Omental fat pad (tissue), 4 donors: Measurements from ENCODE around the gene NLRP9. TPM values are rescaled to one million over a fixed set of nuclear protein-coding genes. Genes with fewer than 3 reads are reported as not detected.

Experiments
- ATAC-seq: fragments of 150-250 bp; one replicate; pipeline ENCODE4 v1.9.1; 2016; ENCODE audit warnings: mild to moderate bottlenecking, moderate library complexity; ENCODE audit not compliant: low FRiP score
- DNase-seq: peaks from one replicate; pipeline ENCODE4 v3.0.0-alpha.2; 2019; ENCODE audit warnings: low spot score
- total RNA-seq, 4 donors: library from RNA; depleted of rRNA; stranded (reverse); fragments of >200 nt; gene quantifications; one replicate each; pipeline ENCODE4 v1.1.0, GENCODE V29; 2016
- TF ChIP-seq, protein P1 (sequence below), 3 donors: fragments of 450-650 bp; IDR thresholded peaks; one replicate each; pipeline ENCODE4 v1.5.1; 2016 to 2017; ENCODE audit warnings: antibody characterized with exemption in 3 of 3, mild to moderate bottlenecking in 3 of 3, moderate library complexity in 2 of 3

NLRP9 gene
- total RNA-seq, 4 donors from 2014 or later, result not detected

DNA sequence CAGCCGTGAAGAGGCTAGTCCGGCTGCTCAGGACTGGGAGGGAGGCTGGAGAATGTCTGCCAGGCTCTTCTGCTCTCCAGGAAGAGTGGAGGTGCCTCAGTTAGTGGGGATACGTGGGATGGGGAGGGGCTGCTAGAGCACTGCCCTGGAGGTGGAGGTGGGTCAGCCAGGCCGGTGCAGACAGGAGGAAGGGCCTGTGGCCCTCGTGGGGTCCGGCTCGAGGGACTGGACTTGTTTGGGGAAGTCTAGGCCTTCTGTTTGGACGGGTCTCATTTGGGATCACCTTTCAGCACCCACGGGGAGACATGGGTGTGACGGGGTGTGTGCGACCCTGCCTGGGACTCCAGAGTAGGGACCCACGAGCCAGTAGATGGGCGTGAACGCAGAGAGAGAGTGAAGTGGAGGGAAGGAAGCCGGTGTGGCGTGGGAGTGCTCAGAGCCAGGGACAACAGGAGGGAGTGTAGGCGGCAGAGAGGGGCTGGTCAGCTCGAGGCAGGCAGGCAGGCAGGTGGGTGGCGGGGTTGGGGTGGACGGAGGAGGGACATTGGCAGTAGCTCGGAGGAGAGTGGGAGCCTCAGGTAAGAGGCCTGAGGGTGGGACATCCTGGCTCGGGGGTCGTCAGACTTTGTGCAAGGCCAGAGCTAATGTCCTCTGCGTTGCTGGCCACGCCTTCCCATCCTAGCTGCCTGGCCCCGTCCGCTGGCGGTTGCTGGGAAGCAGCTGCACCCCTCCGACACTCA lies 51.7 kb downstream of the NLRP9 start:
- DNase-seq (no peak), ATAC-seq (no peak)
- TF ChIP-seq, protein P1, sequence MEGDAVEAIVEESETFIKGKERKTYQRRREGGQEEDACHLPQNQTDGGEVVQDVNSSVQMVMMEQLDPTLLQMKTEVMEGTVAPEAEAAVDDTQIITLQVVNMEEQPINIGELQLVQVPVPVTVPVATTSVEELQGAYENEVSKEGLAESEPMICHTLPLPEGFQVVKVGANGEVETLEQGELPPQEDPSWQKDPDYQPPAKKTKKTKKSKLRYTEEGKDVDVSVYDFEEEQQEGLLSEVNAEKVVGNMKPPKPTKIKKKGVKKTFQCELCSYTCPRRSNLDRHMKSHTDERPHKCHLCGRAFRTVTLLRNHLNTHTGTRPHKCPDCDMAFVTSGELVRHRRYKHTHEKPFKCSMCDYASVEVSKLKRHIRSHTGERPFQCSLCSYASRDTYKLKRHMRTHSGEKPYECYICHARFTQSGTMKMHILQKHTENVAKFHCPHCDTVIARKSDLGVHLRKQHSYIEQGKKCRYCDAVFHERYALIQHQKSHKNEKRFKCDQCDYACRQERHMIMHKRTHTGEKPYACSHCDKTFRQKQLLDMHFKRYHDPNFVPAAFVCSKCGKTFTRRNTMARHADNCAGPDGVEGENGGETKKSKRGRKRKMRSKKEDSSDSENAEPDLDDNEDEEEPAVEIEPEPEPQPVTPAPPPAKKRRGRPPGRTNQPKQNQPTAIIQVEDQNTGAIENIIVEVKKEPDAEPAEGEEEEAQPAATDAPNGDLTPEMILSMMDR (IDR thresholded peaks at IDR 0.05), result no peak

DNA sequence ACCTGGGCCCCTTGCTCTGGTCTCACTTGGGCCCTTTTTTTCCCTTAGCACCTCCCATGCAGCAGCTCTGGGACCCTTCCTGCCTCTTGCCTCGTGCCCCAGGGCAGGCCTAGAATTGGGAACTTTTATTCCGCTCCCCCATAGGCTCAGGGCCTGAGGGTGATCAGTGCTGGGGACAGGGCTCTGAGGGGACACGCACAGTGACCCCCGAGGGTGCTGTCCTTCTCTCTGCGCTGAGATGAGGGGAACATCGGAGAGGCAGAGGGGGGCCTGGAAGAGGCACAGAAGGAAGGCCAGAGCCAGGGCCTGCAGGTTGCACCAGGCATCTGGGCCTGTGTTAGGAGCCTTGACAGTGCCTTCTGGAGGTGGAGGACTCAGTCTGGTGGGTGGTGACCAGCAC lies 52.4 kb downstream of the NLRP9 start:
- DNase-seq (no peak), ATAC-seq (no peak)
- TF ChIP-seq, protein P1 (IDR thresholded peaks at IDR 0.05), result no peak

DNA sequence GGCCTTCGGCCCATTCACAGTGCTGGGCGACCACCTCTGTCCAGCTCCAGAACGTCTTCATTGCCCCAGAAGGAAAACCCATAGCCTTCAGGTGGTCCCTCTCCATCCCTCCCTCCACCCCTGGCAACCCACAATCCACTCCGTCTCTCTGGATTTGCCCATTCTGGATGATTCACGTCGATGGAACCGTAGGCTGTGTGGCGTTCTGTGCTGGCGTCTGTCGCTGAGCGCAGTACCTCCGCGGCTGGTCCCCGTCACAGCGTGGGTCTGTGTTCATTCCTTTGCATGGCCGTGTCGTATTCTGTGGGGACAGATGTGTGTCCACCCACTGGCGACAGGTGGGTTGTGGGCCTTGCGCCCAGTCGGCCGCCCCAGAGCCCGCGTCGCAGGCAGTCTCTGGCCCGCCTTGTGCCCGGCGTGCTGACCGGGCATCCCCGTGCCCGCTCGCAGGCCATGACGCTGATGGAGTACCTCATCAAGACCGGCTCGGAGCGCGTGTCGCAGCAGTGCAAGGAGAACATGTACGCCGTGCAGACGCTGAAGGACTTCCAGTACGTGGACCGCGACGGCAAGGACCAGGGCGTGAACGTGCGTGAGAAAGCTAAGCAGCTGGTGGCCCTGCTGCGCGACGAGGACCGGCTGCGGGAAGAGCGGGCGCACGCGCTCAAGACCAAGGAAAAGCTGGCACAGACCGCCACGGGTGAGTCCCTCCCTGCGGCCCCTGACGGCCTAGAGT lies 53.1 kb downstream of the NLRP9 start:
- DNase-seq (no peak), ATAC-seq (no peak)
- TF ChIP-seq, protein P1 (IDR thresholded peaks at IDR 0.05), result no peak

DNA sequence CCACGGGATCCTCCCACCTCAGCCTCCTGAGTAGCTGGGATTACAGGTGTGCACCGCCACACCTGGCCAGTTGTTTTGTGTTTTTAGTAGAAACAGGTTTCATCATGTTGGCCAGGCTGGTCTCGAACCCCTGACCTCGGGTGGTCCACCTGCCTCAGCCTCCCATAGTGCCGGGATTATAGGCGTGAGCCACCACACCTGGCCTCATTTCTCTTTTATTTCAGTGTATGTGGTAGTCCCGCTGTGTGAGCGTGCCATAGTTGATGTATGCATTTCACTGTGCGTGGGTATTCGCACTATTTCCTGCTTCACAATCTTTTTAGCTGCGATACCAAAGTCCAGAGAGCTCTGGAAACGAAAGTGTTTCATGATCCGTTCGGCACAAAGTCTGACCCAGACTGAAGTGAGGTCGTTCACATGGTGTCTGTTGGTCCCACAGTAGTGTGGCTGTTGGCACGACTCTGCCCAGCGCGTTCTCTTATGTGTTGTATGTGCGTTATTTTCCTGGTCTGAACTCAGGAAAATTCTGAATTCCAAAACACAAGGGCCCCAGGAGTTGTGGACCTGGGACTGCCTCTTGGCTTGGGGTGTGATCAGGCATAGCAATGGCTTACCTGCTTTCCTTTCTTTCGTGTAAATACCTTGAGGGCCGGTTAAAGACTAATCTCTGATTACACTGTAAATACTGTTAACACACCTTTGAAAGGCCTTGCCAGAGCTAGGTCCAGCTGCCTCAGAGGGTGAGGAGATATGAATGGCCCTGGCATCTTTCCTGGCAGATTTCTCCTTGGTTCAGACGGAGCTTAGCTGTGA lies 54.5 kb downstream of the NLRP9 start:
- TF ChIP-seq, protein P1 (IDR thresholded peaks at IDR 0.05), result no peak
- ATAC-seq, result no peak
- no peak for DNase-seq

DNA sequence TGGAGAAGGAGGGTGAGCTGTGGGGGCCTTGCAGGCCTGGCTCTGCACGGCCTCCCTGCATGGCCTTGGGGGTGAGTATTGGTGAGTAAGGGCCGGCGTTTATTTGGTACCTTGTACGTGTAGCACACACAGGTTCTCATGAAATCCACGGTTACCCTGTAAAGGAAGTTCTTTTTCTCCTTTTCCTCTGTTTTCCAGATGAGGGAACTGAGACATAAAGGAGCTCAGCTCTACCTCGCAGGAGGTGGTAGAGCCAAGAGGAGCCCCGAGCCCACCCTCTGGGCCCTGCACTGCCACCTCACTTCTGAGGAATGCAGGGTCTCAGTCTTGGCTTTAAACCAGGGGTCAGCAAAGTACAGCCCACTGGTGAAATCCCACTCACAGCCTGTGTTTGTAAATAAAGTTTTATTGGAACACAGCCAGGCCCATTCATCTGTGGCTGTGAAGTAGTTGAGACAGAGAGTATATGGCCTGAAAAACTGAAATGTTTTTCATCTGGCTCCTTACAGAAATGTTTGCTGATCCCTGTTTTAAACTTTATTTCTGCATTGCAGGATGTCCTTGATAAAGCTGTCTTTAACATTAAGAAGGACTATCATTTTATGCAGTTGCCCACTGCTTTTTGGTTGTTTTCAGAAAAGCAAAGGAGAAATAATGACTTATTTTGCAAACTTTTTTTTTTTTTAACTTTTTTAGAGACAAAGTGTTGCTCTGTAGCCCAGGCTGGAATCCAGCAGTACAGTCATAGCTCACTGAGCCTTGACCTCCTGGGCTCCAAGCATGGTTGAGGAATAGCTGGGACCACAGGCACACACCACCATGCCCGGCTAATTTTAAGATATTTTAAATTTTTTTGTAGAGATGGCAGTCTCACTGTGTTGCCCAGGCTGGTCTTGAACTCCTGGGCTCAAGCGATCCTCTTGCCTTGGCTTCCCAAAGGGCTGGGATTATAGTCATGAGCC lies 56.8 kb downstream of the NLRP9 start:
- TF ChIP-seq, protein P1 (IDR thresholded peaks at IDR 0.05), result no peak
- no peak for ATAC-seq
- no peak for DNase-seq
